ENCODE measurements around the gene WDHD1.
"Not testable (repeated sequence)": the region's sequence is repeated elsewhere in the genome, so short reads cannot be mapped to it uniquely, and the experiment has no call there.

WDHD1 gene

DNA sequence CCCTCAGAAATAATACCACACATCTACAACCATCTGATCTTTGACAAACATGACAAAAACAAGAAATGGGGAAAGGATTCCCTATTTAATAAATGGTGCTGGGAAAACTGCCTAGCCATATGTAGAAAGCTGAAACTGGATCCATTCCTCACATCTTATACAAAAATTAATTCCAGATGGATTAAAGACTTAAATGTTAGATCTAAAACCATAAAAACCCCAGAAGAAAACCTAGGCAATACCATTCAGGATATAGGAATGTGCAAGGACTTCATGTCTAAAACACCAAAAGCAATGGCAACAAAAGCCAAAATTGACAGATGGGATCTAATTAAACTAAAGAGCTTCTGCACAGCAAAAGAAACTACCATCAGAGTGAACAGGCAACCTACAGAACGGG lies 74.1 kb downstream of the WDHD1 start:
- not testable (repeated sequence) for FAIRE-seq

- FAIRE-seq: no peak
These were observed 79.7 kb downstream of the WDHD1 start for GRCh38 chr14:54947230-54947629.

GRCh38 chr14:54946500-54946899 lies 80.4 kb downstream of the WDHD1 start:
- no peak for FAIRE-seq

- no peak for FAIRE-seq
These were observed 82.0 kb downstream of the WDHD1 start for GRCh38 chr14:54944737-54945391.

GRCh38 chr14:54942913-54943312 lies 84.0 kb downstream of the WDHD1 start:
- no peak for FAIRE-seq

- no peak for FAIRE-seq
These were observed 90.1 kb downstream of the WDHD1 start for GRCh38 chr14:54936816-54937215.

- FAIRE-seq: no peak
These were observed 90.9 kb downstream of the WDHD1 start for GRCh38 chr14:54935958-54936357.

- no peak for FAIRE-seq
These were observed 91.8 kb downstream of the WDHD1 start for GRCh38 chr14:54935100-54935499.

DNA sequence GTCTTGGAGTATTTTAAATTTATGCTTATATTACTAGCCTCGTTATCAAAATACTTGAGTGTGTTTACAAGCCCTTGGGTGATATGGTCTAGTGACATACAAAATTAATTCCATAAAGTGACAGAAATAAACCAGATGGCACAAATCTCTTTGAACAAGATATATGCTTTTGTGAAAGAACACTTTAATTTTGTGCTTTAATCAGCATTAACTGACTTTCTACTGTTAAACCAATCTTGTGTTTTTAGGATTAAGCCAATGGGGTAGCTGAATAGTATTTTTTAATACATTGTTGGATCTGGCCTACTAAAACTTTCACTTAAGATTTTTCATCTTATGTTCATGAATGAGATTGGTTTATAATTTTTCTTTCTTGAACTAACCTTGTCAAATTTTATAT lies 93.9 kb downstream of the WDHD1 start:
- no peak for FAIRE-seq

- no peak for FAIRE-seq
These were observed 95.1 kb downstream of the WDHD1 start for GRCh38 chr14:54931598-54932340.

- no peak for FAIRE-seq
These were observed 95.8 kb downstream of the WDHD1 start for GRCh38 chr14:54931101-54931500.

GRCh38 chr14:54929556-54929955 lies 97.3 kb downstream of the WDHD1 start:
- FAIRE-seq: no peak

GRCh38 chr14:54928216-54928615 lies 98.7 kb downstream of the WDHD1 start:
- no peak for FAIRE-seq

- no peak for FAIRE-seq
These were observed 99.3 kb downstream of the WDHD1 start for GRCh38 chr14:54927551-54927950.

DNA sequence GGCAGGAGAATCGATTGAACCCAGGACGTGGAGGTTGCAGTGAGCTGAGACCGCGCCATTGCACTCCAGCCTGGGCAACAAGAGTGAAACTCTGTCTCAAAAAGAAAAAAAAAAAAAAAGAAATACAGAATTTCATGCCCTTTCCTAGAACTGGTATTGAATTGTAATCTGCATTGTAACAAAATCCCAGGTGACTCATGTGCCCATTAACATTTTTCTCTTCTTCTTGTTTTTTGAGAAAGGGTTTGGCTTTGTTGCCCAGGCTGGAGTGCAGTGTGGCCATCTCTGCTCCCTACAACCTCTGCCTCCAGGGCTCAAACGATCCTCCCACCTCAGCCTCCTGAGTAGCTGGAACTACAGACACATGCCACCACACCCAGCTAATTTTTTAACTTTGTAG lies 100.3 kb downstream of the WDHD1 start:
- not testable (repeated sequence) for FAIRE-seq

GRCh38 chr14:54922598-54922997 lies 104.3 kb downstream of the WDHD1 start:
- FAIRE-seq: no peak

DNA sequence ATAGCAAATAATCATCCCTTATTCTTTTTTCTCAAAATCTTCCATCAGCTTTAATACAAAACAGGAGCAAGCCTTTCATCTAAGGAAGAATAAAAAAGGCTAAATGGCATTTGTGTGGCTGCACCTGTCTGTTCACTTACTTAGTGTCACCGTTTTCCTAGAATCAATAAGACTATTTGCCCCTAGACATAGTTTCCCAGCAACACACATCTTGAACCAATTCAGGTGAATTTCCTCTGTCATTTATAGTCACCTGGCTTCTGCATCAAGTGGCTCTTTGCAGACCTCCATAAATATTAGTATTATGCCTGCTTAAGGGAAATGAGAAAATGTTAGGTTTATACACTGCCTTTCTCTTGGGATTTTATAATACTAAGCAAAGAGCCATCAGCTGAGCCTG lies 106.8 kb downstream of the WDHD1 start:
- FAIRE-seq: no peak

- FAIRE-seq: no peak
These were observed 107.6 kb downstream of the WDHD1 start for GRCh38 chr14:54919330-54919729.

GRCh38 chr14:54918427-54918826 lies 108.5 kb downstream of the WDHD1 start:
- no peak for FAIRE-seq

GRCh38 chr14:54916101-54916500 lies 110.8 kb downstream of the WDHD1 start:
- no peak for FAIRE-seq

- no peak for FAIRE-seq
These were observed 116.9 kb downstream of the WDHD1 start for GRCh38 chr14:54909817-54910558.

- not testable (repeated sequence) for FAIRE-seq
These were observed 117.9 kb downstream of the WDHD1 start for GRCh38 chr14:54908973-54909372.

- no peak for FAIRE-seq
These were observed 118.7 kb downstream of the WDHD1 start for GRCh38 chr14:54908190-54908589.

DNA sequence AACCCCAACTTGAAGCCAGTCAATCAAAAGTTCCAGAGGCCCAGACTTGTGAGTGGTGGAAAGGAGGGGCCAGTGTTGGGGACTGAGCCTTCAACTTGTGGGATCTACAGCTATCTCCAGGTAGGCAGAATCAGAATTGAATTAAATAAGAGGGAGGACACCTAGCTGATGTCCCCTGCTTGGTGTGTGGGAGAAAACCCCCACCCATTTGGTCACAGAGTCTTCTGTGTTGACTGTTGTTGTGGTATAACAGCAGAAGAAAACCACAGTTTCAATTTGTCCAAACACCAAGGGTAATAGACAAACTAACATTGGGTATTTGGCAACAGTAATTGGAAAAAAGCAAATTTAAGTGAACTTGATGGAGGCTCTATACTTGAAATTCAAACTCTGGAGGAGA lies 120.8 kb downstream of the WDHD1 start:
- FAIRE-seq: no peak
